Muscle of back (tissue), 11 donors: Measurements from ENCODE around the gene GOLM1. TPM values are rescaled to one million over a fixed set of nuclear protein-coding genes. Genes with fewer than 3 reads are reported as not detected.

Source experiments
- DNase-seq, 3 donors: peaks; one replicate each; pipeline versions ENCODE4 v3.0.0 to v3.0.0-alpha.2; 2013
- polyA plus RNA-seq, 10 donors: library from polyadenylated mRNA; unstranded; fragments of 120-200 nt; gene quantifications; one replicate each; pipeline ENCODE4 v1.2.1, GENCODE V29; 2013; ENCODE audit not compliant: insufficient read length in 10 of 10

Gene GOLM1
- polyA plus RNA-seq, 10 donors: 54.3 to 89.5 (median 62.8) TPM

- DNase-seq: no peak
Measured at GRCh38 chr9:85995599-85995998, 103.8 kb downstream of the GOLM1 start.

- no peak for DNase-seq
Measured at GRCh38 chr9:85995097-85995496, 104.3 kb downstream of the GOLM1 start.

DNA sequence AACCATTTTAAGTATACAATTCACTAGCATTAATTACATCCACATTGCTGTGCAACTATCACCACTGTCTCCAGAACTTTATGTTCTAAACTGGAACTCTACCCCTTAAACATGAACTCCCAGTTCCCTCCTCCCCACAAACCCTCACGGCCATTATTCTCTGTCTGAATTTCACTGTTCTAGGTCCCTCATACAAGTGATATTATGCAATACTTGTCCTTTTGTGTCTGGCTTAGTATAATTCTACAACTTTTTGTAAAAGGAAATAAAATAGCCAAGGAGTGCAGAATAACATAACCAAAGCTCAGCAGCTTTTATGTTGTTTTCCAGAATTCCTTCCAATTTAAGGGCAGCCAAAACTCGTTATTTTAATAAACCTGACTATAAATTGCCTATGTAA is 105.2 kb downstream of the GOLM1 start:
- no peak for DNase-seq

GRCh38 chr9:85987236-85987635 is 112.1 kb downstream of the GOLM1 start:
- DNase-seq: no peak

DNA sequence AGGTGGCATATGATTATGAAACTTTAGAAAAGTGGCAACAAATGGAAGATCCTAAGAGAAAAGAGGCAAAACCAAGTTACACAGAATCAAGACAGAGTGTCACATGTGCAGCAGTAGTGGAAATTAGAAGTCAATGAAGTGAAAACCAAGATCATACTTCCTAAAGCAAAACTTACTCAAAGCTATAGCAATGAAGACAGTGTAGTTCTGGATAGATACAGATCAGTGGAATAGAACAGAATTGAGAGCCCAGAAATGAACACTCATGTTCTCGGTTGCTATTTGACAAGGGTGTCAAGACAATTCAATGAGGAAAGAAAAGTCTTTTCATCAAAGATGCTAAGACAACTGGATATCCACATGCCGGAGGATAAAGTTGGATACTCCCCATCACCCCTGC is 114.9 kb downstream of the GOLM1 start:
- DNase-seq: no peak

- DNase-seq: peak in 1 of 3 donors; percentile 19
Measured at GRCh38 chr9:85981369-85981768, 118.0 kb downstream of the GOLM1 start.

GRCh38 chr9:85978496-85978895 is 120.9 kb downstream of the GOLM1 start:
- peak in 2 of 3 donors; percentile 43 to 56 for DNase-seq

Other genes starting within 250 kb of the GOLM1 start
- gene NAA35, start 158.4 kb downstream of the GOLM1 start, polyA plus RNA-seq: 10 to 100 TPM; 18.3 to 22.9 (median 20.8) TPM
- under 1 TPM in 6 of 10 donors, not detected in 4; 0.16 to 0.30 (median 0.22) TPM for gene C9orf153, start 160.1 kb upstream of the GOLM1 start, polyA plus RNA-seq
- 10 to 100 TPM; 26.8 to 34.6 (median 30.4) TPM for gene ISCA1, start 183.0 kb upstream of the GOLM1 start, polyA plus RNA-seq